HT-29 (cell line): Measurements from ENCODE around the gene JKAMP. TPM values are rescaled to one million over a fixed set of nuclear protein-coding genes. Genes with fewer than 3 reads are reported as not detected.
"Not testable (repeated sequence)": the region's sequence is repeated elsewhere in the genome, so short reads cannot be mapped to it uniquely, and the experiment has no call there.

Source experiments
- DNase-seq: peaks from one replicate; pipeline ENCODE4 v3.0.0-alpha.2; 2015; ENCODE audit warnings: low spot score
- total RNA-seq: library from RNA; depleted of rRNA; stranded (reverse); fragments of >200 nt; shearing (Covaris generic); gene quantifications from 2 replicates; pipeline ENCODE4 v1.2.3, GENCODE V29; 2014; rRNA removed

JKAMP gene
- 15.1 and 17.2 TPM in 2 replicates for total RNA-seq

GRCh38 chr14:59483819-59484638, at the start of gene JKAMP, which contains the start of gene L3HYPDH:
TSS of gene JKAMP (plus strand) at chr14:59484517. CDS start at chr14:59484590, 73 bp downstream.
TSS of gene L3HYPDH (minus strand) at chr14:59484408. CDS start at chr14:59484316, 92 bp downstream.
- DNase-seq = peak; percentile 90

- no peak for DNase-seq
Measured at GRCh38 chr14:59435101-59435500, 49.2 kb upstream of the JKAMP start.

- no peak for DNase-seq
Measured at GRCh38 chr14:59435987-59436386, 48.3 kb upstream of the JKAMP start.

- DNase-seq = no peak
Measured at GRCh38 chr14:59438195-59438647, 46.1 kb upstream of the JKAMP start.

- no peak for DNase-seq
Measured at GRCh38 chr14:59439256-59439965, 44.9 kb upstream of the JKAMP start.

GRCh38 chr14:59448673-59449072, 35.6 kb upstream of the JKAMP start:
- DNase-seq = not testable (repeated sequence)

GRCh38 chr14:59450716-59451115, 33.6 kb upstream of the JKAMP start:
- DNase-seq = no peak

GRCh38 chr14:59451849-59452248, 32.5 kb upstream of the JKAMP start:
- DNase-seq = no peak

GRCh38 chr14:59454139-59454538, 30.2 kb upstream of the JKAMP start:
- DNase-seq = no peak

GRCh38 chr14:59455411-59455810, 28.9 kb upstream of the JKAMP start:
- DNase-seq = no peak

GRCh38 chr14:59458486-59458885, 25.8 kb upstream of the JKAMP start:
- no peak for DNase-seq

- DNase-seq = no peak
Measured at GRCh38 chr14:59460378-59460777, 23.9 kb upstream of the JKAMP start.

GRCh38 chr14:59461891-59462290, 22.4 kb upstream of the JKAMP start:
- DNase-seq = no peak

GRCh38 chr14:59463787-59464485, 20.4 kb upstream of the JKAMP start:
- no peak for DNase-seq

- DNase-seq = peak; percentile 25
Measured at GRCh38 chr14:59464486-59465315, 19.6 kb upstream of the JKAMP start.

GRCh38 chr14:59465316-59466135, 18.8 kb upstream of the JKAMP start, which contains the start of gene GPR135:
TSS of gene GPR135 (minus strand) at chr14:59465380. CDS start at chr14:59465226, 154 bp downstream.
- DNase-seq = peak; percentile 40

GRCh38 chr14:59474172-59474571, 10.1 kb upstream of the JKAMP start:
- DNase-seq = no peak

GRCh38 chr14:59475709-59476108, 8.6 kb upstream of the JKAMP start:
- no peak for DNase-seq

GRCh38 chr14:59478540-59478939, 5.8 kb upstream of the JKAMP start:
- DNase-seq = no peak

GRCh38 chr14:59480166-59480565, 4.2 kb upstream of the JKAMP start:
- no peak for DNase-seq
